H1 (cell line): ENCODE results near the gene KCNQ2. TPM values are rescaled to one million over a fixed set of nuclear protein-coding genes. Genes with fewer than 3 reads are reported as not detected.

Experiments
- CTBP2 ChIP-seq: IDR thresholded peaks from 2 replicates; pipeline ENCODE4 v1.7.0; 2011; ENCODE audit warnings: borderline replicate concordance, mild to moderate bottlenecking, moderate library complexity, mixed read lengths, low read length; ENCODE audit not compliant: insufficient read depth, insufficient read length
- GABPA ChIP-seq: IDR thresholded peaks from 2 replicates; pipeline ENCODE4 v1.6.1; 2011; ENCODE audit warnings: mild to moderate bottlenecking, low read length, moderate library complexity, borderline replicate concordance; ENCODE audit not compliant: insufficient read depth
- HDAC6 ChIP-seq: IDR thresholded peaks from one replicate; pipeline ENCODE4 v1.7.1; 2012; ENCODE audit warnings: low read depth, mild to moderate bottlenecking, inconsistent platforms, low read length, moderate library complexity
- POLR2AphosphoS5 ChIP-seq: IDR thresholded peaks from 2 replicates; pipeline ENCODE4 v1.6.1; 2011; ENCODE audit warnings: low read depth, low read length
- TEAD4 ChIP-seq: IDR thresholded peaks from 2 replicates; pipeline ENCODE4 v1.6.1; 2012; ENCODE audit warnings: low read depth, low read length, inconsistent platforms, mixed read lengths
- polyA plus RNA-seq, 7 experiments: library from polyadenylated mRNA; depleted of rRNA in 3 of 7; stranded (reverse) in 5 of 7; unstranded in 2 of 7; fragments of >200 nt in 5 of 7; fragments of 200-250 nt in 2 of 7; gene quantifications; 1 replicate in 5 of 7; 2 replicates in 1 of 7; 4 replicates in 1 of 7; pipeline versions ENCODE4 v1.2.1 to v1.2.3, GENCODE V29; 2011 to 2013; ENCODE audit warnings: missing spikeins in 2 of 7, mixed read lengths in 2 of 7
- total RNA-seq: library from RNA; stranded (reverse); fragmentation: NEBNext Ultra II Directional; extraction: Animal tissue kit (Norgen Biotek cat#: 25700); gene quantifications from 2 replicates; pipeline ENCODE4 v1.2.1, GENCODE V29; 2021

The KCNQ2 gene
- total and polyA plus RNA-seq, 2 of the 8 experiments (the other 6 are each of a cell fraction or from before 2014, with no cell fraction given), result 82.6 to 243 TPM

DNA sequence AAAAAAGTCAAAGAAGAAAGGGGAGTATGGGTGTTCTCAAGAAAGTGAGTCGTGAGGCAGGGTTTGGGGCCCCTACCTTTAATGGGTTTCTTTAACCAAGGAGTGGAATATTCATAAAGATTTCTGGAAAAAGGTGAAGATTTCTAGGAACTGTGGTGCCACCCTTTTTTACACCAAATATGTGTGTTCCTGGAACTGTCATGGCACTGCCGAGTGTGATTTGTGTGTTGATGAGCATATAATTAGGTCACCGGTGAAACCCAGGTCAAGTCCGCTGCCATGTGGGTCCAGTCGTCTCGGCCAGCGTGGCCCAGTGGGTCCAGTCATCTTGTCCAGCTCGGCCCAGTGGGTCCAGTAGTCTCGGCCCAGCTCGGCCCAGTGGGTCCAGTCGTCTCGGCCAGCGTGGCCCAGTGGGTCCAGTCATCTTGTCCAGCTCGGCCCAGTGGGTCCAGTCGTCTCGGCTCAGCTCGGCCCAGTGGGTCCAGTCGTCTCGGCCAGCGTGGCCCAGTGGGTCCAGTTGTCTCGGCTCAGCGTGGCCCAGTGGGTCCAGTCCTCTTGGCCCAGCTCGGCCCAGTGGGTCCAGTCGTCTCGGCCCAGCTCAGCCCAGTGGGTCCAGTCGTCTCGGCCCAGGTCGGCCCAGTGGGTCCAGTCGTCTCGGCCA, 34.8 kb upstream of the KCNQ2 start (continued):
- no peak for TF ChIP-seq TEAD4
- no peak for TF ChIP-seq CTBP2
- no peak for TF ChIP-seq HDAC6
- no peak for TF ChIP-seq GABPA
- no peak for TF ChIP-seq POLR2AphosphoS5
